Kidney tubule cell (primary cell): ENCODE measurements around the gene MAMSTR.

ENCODE experiments used
- DNase-seq: peaks from one replicate; pipeline ENCODE4 v3.0.0-alpha.2; 2018; ENCODE audit warnings: low spot score

Gene MAMSTR

DNA sequence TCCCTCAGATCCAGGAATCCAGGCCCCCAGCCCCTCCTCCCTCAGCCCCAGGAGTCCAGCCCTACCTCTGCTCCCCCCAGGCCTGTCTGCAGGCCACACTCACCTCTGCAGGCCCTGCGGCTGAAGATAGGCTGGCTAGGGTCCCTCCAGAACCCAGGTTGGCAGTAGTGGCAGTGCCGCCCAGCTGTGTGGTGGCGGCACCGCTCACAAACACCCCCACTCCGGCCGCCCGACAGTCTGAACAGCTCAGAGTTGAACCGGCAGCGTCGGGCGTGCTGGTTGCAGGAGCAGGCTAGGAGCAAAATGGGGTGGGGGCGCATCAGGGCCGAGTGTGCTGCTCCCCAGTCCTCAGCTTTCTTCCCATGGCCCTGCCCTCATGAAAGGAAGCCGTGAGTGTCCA lies 55.0 kb downstream of the MAMSTR start:
- DNase-seq = no peak

DNA sequence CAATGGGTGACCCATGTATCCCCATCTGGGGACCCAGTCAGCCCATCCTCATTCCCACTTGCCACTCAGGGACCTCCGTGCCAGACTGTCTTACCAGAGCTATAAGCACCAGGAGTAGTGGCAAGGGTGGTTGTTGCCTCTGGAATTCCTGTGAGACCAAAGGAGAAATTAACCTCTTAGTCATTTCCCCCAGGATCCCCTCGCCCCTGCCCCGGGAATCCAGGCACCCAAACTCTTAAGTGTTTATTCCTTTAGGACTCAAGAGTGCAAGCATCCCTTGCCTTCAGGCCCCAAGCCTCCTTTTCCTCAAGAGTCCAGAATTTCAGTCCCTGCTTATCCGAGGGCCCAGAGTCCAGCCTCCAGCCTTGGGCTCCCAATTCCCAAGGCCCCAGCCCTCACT lies 55.9 kb downstream of the MAMSTR start:
- no peak for DNase-seq
